BLaER1 (cell line): ENCODE data around the gene TCIRG1.

ENCODE experiments used
- H3K27ac ChIP-seq: shearing (Covaris generic); formaldehyde crosslinking; 2 replicates; pipeline ENCODE4 v1.8.1; 2022
- H3K27me3 ChIP-seq: shearing (Covaris generic); formaldehyde crosslinking; 2 replicates; pipeline ENCODE4 v1.8.1; 2022
- H3K36me3 ChIP-seq: shearing (Covaris generic); formaldehyde crosslinking; 2 replicates; pipeline ENCODE4 v1.8.1; 2022
- H3K4me1 ChIP-seq: shearing (Covaris generic); formaldehyde crosslinking; 2 replicates; pipeline ENCODE4 v1.8.1; 2022
- H3K4me2 ChIP-seq: shearing (Covaris generic); formaldehyde crosslinking; 2 replicates; pipeline ENCODE4 v1.8.1; 2022
- H3K4me3 ChIP-seq: shearing (Covaris generic); formaldehyde crosslinking; 2 replicates; pipeline ENCODE4 v1.8.1; 2022
- H3K9ac ChIP-seq: shearing (Covaris generic); formaldehyde crosslinking; 2 replicates; pipeline ENCODE4 v1.8.1; 2022
- H3K9me3 ChIP-seq: shearing (Covaris generic); formaldehyde crosslinking; 2 replicates; pipeline ENCODE4 v1.8.1; 2022
- H4K20me1 ChIP-seq: shearing (Covaris generic); formaldehyde crosslinking; 2 replicates; pipeline ENCODE4 v1.8.1; 2022
- Cebpa-rat ChIP-seq: shearing (Covaris generic); IDR thresholded peaks from 2 replicates; pipeline ENCODE4 v1.8.1; 2022

TCIRG1 gene

DNA sequence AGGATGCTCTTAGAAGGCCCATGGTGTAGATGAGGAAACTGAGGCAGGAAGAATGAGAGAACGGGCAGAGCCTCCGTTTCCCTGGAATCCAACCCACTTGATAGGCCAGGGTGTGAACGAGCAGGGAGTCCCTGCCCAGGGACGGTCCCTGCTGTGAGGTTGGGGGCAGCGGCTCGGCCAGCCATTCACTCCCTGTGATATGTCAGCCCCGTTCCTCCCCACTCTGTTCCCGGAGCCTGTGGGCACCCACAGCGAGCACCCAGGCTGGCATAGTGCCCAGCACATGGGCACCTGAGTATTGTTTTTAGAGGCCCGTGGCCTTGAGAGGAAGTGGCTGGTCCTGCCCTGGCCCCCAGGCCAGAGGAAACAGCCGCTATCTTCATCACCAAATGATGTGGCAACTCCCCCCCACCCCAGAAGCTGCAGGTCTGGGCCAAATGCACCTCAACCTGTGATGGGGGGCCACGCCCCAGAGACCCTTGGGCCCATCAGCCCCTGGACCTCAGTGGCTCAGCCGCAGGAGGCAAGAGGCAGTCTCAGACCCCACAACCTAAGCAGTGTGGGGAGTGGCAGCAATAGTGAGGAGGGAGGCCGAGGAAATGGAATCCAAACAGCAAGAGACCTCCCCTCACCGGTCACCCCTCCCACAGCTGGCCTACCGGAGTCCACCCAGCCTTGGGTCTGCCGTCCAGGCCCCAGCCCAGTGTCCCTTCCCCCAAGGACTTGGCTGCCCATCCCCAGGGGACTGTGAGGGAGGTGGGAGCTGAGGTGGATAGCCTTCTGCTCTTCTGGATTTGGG, 26.6 kb upstream of the TCIRG1 start:
- no peak for TF ChIP-seq Cebpa-rat
- peak overlapping the region; percentile 96 for H3K27ac ChIP-seq
- H3K27me3 ChIP-seq: no peaks in the 10 kb centered on the region
- peak overlapping the region; percentile 100 for H3K4me2 ChIP-seq
- no peaks in the 10 kb centered on the region for H4K20me1 ChIP-seq
- no peaks in the 10 kb centered on the region for H3K9me3 ChIP-seq
- H3K4me3 ChIP-seq: no peak overlapping the region
- peak overlapping the region; percentile 84; the same call in 1 of the 2 replicates for H3K9ac ChIP-seq
- H3K4me1 ChIP-seq: peaks cover 98% of the 10 kb centered on the region
- 0 out of 2 replicates have a peak, but pooled peaks cover 5% of the 10 kb centered on the region for H3K36me3 ChIP-seq

DNA sequence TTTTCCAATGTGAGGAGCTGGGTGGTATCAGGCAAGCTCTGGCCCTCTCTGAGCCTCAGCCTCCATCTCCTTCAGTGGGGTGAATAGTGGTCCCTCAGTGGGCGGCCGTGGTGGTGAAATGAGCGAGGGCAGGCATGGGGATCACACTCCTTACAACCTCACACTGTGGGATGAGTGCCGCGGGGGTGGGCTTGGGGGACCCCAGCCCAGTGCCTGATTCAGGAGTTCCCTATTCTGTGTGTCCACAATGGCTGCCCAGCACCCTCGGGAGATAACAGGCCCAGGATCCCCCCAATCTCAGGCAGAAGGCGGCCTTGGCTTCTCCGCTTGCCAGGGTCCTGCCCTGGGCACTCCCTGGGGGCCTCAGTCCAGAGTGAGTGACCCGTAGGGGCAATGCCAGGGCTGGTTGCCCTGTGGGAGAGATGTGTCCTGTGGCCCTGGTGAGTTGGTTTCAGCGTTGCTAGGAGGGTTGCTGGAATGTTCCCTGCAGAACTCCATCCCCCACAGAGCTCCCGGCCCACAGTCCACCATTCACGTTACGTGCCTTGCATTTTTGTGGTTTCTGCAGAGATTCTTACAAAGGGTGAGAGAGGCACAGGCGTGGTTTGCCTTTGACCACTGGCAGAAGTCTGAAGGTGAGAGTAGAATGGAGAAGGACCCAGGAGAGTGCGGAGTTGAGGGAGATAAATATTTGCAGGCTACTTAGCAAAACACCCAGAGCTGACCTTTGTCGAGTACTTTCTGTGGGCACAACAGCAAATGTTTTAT, 25.8 kb upstream of the TCIRG1 start:
- Histone ChIP-seq H3K27ac (peak overlapping the region; percentile 96), H3K4me1 (peaks cover 97% of the 10 kb centered on the region), H3K9me3 (no peaks in the 10 kb centered on the region), H3K4me3 (no peak overlapping the region), H3K36me3 (0 out of 2 replicates have a peak, but pooled peaks cover 5% of the 10 kb centered on the region), H3K9ac (peak overlapping the region; percentile 84; the same call in 1 of the 2 replicates), H4K20me1 (no peaks in the 10 kb centered on the region), H3K4me2 (peak overlapping the region; percentile 100), H3K27me3 (no peaks in the 10 kb centered on the region)
- no peak for TF ChIP-seq Cebpa-rat

DNA sequence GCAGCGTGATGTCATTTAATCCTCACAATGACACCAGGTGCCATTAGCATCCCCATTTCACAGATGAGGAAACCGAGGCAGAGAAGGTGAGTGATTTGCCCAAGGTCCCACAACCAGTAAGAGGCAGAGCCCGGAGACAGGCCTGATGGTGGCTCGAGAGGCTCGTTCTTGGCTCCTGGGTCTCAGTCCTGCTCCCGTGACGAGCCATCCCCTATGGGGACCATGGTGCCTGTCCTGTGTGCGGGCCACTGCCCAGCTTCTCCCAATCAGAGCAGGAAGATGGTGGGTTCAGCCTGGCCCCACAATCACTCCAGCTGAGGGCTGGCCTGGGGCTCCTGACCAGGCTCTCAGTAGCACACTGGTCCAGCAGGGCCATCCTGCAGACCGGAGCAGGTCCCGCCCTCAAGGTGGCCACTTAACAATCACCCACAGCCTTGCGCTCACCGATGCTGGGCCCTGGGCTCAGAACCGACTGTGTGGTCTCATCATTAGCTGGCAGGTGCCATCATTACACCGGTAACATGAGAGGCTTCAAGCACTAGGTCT, 25.1 kb upstream of the TCIRG1 start:
- Histone ChIP-seq H3K9ac (peak overlapping the region; percentile 73; the same call in 1 of the 2 replicates), H3K4me3 (no peak overlapping the region), H4K20me1 (no peaks in the 10 kb centered on the region), H3K27ac (peak overlapping the region; percentile 96), H3K4me1 (peaks cover 90% of the 10 kb centered on the region), H3K27me3 (no peaks in the 10 kb centered on the region), H3K9me3 (no peaks in the 10 kb centered on the region), H3K4me2 (peak overlapping the region; percentile 100), H3K36me3 (0 out of 2 replicates have a peak, but pooled peaks cover 5% of the 10 kb centered on the region)
- TF ChIP-seq Cebpa-rat: no peak

DNA sequence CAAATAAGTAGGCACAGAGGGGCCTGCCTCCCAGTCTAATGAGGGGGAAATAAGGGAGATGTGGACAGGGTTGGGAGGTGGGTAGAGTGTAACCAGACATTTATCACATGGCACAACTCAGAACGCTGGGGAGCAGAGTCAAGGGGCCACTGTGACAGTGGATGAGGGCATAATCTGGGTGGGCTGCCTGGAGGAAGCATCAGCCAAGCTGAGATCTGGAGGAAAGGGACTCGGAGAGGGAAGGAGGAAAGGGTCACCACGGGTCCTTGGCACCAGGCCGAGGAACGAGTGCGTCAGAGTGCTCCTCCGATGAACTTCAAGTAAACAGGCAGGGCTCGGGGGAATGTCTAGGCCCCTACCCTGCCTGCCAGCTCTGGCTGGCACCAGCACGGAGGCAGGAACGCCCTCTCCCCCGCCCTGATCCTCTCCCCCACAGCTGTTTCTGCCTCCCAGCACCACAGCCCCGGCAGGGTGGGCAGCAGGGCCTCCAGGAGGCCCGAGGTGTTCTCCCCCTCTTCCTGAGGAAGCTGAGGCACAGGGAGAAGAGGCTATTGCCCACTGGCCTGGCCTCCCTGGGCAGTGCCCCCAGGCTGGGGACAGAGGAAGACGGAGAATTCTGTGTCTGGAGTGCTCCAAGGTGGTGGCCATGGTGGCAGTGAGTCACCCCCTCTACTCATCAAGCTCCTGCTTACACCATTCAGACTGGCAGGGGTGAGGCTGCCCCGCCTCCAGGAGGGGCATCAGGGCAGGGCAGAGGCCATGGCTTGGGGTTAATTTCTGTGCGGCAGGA, 24.5 kb upstream of the TCIRG1 start:
- no peak for TF ChIP-seq Cebpa-rat
- H3K27me3 ChIP-seq: no peaks in the 10 kb centered on the region
- peak overlapping the region; percentile 73 for H3K9ac ChIP-seq
- H3K4me2 ChIP-seq: peak overlapping the region; percentile 100
- 0 out of 2 replicates have a peak, but pooled peaks cover 5% of the 10 kb centered on the region for H3K36me3 ChIP-seq
- peaks cover 84% of the 10 kb centered on the region for H3K4me1 ChIP-seq
- H3K9me3 ChIP-seq: no peaks in the 10 kb centered on the region
- no peaks in the 10 kb centered on the region for H4K20me1 ChIP-seq
- peak overlapping the region; percentile 96 for H3K27ac ChIP-seq
- no peak overlapping the region for H3K4me3 ChIP-seq

DNA sequence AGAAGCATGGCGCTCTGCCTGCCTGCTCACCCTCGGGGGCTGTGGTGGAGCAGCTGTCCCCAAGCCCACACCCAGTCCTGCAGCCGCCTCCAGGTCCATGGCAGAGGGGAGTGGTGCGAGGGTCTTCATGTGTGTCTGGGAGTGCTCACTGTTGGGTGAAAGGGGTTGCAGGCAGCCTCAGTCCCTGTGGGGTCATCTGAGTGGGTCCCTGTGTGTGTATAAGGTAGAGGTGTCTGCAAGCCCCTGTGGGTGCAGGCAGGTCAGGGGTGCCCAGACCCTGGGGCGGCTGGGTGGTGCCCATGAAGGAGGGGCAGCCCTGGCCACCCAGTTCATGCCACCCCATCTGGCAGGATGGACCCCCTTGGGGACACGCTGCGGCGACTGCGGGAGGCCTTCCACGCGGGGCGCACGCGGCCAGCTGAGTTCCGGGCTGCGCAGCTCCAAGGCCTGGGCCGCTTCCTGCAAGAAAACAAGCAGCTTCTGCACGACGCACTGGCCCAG, 23.8 kb upstream of the TCIRG1 start:
- H3K4me3 ChIP-seq: no peak overlapping the region
- 0 out of 2 replicates have a peak, but pooled peaks cover 5% of the 10 kb centered on the region for H3K36me3 ChIP-seq
- H3K9ac ChIP-seq: peak overlapping the region; percentile 73
- no peaks in the 10 kb centered on the region for H3K27me3 ChIP-seq
- H4K20me1 ChIP-seq: no peaks in the 10 kb centered on the region
- no peak for TF ChIP-seq Cebpa-rat
- H3K4me2 ChIP-seq: peak overlapping the region; percentile 100
- peak overlapping the region; percentile 96 for H3K27ac ChIP-seq
- peaks cover 78% of the 10 kb centered on the region for H3K4me1 ChIP-seq
- no peaks in the 10 kb centered on the region for H3K9me3 ChIP-seq

DNA sequence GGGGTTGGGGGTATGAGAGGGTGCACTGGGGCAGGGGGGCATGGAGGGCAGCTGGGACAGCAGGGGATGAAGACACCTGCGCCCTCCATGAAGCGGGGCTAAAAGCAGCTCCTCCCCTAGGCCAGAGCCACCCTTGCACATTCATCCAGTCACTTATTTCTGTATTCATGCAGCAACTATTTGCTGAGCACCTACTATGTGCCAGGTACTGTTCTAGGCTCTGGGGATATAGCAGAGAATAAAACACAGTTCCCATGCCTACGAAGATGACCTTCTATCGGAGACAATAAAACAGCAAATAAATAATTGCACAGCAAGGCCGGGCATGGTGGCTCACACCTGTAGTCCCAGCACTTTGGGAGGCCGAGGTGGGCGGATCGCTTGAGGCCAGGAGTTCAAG, 23.4 kb upstream of the TCIRG1 start:
- Histone ChIP-seq H3K4me2 (peak overlapping the region; percentile 100; the same call in 1 of the 2 replicates), H3K9ac (no peak overlapping the region), H3K27me3 (no peaks in the 10 kb centered on the region), H3K27ac (no peak overlapping the region), H3K36me3 (0 out of 2 replicates have a peak, but pooled peaks cover 5% of the 10 kb centered on the region), H3K4me3 (no peak overlapping the region), H4K20me1 (no peaks in the 10 kb centered on the region), H3K9me3 (no peaks in the 10 kb centered on the region), H3K4me1 (peaks cover 78% of the 10 kb centered on the region)
- TF ChIP-seq Cebpa-rat: no peak

DNA sequence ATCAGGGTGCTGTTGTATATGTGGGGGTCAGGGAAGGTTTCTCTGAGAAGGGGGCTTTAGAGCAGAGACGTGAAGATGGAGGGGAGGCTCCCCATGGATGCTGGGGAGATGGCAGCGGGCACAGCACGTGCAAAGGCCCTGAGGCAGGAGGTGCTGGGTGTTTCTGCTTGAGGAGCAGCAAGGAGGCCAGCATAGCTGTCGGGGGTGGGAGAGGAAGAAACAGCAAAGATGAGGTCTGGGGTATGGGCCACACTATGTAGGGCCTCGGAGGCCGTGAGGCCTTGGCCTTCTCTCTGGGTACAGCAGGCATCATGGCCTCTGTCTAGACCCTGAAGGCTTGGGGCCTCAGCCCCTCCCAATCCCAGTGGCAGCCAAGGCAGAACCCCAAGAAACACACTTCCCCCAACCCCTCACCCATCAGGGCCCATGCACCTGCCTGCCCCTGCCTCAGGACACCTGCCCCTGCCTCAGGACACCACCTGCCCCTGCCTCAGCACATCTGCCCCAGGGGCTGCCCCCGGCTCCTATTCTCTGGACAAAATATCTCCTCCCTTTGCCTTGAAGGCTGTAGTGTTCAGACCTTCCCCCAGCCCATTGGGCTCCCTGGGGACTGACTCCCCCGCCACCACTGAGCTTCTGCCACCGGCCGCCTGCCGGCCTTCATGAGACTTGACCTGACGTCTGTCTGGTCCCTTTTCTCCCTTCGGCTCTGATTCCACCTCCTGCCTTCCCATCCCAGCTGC, 22.5 kb upstream of the TCIRG1 start:
- Histone ChIP-seq H3K36me3 (0 out of 2 replicates have a peak, but pooled peaks cover 5% of the 10 kb centered on the region), H3K9ac (no peak overlapping the region; the same call in 1 of the 2 replicates), H3K27me3 (no peaks in the 10 kb centered on the region), H4K20me1 (no peaks in the 10 kb centered on the region), H3K27ac (peak overlapping the region; percentile 45), H3K9me3 (no peaks in the 10 kb centered on the region), H3K4me2 (peak overlapping the region; percentile 74), H3K4me3 (0 out of 2 replicates have a peak overlapping the region, but pooled peaks have one; percentile 6), H3K4me1 (peaks cover 78% of the 10 kb centered on the region)
- TF ChIP-seq Cebpa-rat: no peak

DNA sequence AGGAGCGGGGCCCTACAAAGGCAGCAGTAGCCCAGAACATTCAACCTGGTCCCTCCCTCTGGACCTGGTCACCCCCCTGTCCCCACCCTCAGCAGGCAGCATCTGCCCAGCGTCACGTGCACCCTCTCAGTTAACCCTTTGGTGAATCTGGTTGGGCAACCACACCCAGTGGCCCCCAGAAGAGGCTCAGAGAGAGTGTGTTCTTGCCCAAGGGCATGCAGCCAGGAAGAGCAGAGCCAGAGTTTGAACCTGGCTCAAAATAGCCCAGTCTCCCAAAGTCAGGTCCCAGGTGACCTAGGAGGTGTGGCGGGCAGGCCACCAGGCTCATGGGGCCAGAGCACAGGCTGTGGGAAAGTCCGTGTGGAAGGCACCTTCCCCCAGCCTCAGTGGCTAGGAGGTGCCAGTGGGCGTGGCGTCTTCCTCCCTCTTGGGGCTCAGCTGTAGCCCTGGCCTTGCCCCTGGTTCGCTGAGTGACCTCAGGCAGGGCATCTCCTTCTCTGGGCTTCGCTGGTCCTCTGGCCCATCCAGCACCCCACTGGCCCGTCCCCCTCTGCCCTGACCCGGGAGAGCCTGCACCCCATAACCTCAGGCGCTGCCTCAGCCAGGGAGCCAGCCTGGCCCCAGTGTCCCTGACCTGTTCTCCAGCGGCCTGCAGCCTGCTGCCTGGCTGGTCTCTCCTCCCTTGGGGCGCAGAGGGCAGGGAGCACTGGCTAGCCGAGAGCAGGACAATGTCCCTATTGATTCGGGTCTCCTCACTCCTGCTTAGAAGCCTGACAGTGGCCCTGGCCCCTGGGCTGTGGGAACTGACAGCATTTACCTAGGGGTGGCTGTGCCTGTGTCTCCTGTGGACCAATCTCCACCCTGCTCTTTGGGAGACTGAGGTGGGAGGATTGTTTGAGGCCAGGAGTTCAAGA, 21.7 kb upstream of the TCIRG1 start:
- peaks cover 75% of the 10 kb centered on the region for H3K4me1 ChIP-seq
- H3K36me3 ChIP-seq: peaks cover 11% of the 10 kb centered on the region; the same call in 1 of the 2 replicates
- H3K27me3 ChIP-seq: no peaks in the 10 kb centered on the region
- 0 out of 2 replicates have a peak overlapping the region, but pooled peaks have one; percentile 6 for H3K4me3 ChIP-seq
- H3K9me3 ChIP-seq: no peaks in the 10 kb centered on the region
- peak overlapping the region; percentile 45 for H3K27ac ChIP-seq
- peak overlapping the region; percentile 74 for H3K4me2 ChIP-seq
- TF ChIP-seq Cebpa-rat: no peak
- no peaks in the 10 kb centered on the region for H4K20me1 ChIP-seq
- no peak overlapping the region; the same call in 1 of the 2 replicates for H3K9ac ChIP-seq
